Right cardiac atrium (tissue), 5 donors: ENCODE measurements around the gene LIPE. TPM values are rescaled to one million over a fixed set of nuclear protein-coding genes. Genes with fewer than 3 reads are reported as not detected.

Experiments used
- ATAC-seq, 2 donors: fragments of 200-7000 bp; cut with Tn5 transposase; one replicate each; pipeline versions ENCODE4 v1.8.0 to v1.9.1; 2020; ENCODE audit warnings: moderate library complexity in 2 of 2, mild to moderate bottlenecking in 1 of 2
- DNase-seq, 3 donors: peaks; one replicate each; pipeline ENCODE4 v3.0.0-alpha.2; 2020
- H3K27ac ChIP-seq: one replicate; pipeline ENCODE4 v1.5.1; 2013; ENCODE audit warnings: mild to moderate bottlenecking, low read length, control low read depth, moderate library complexity
- H3K27me3 ChIP-seq: one replicate; pipeline ENCODE4 v1.6.1; 2013; ENCODE audit not compliant: control insufficient read depth, insufficient read depth
- H3K4me1 ChIP-seq: one replicate; pipeline ENCODE4 v1.6.1; 2013; ENCODE audit warnings: low read length; ENCODE audit not compliant: control insufficient read depth, insufficient read depth
- H3K4me3 ChIP-seq: one replicate; pipeline ENCODE4 v1.5.1; 2013; ENCODE audit warnings: low read length, control low read depth
- H3K9me3 ChIP-seq: one replicate; pipeline ENCODE4 v1.6.1; 2013; ENCODE audit warnings: low read length; ENCODE audit not compliant: control insufficient read depth
- WGBS: extraction: QIAGEN DNeasy Blood & Tissue Kit; methylation state at CpG from one replicate; pipeline ENCODE4 v1.1.7; 2013; 5-methylcytosine and 5-hydroxymethylcytosine counted together
- intact Hi-C, 4 donors: fragments of 100-400 bp; cut with DNase I; formaldehyde crosslinking; loops; one replicate each; pipeline versions ENCODE4 v1.11.0 to v1.14.0; 2022 to 2023
- polyA plus RNA-seq: library from polyadenylated mRNA; stranded (reverse); fragments of 200-250 nt; gene quantifications from one replicate; pipeline ENCODE4 v1.2.3, GENCODE V29; 2013
- total RNA-seq, 4 donors: library from RNA; stranded (reverse); fragmentation: NEBNext Ultra II Directional; extraction: Animal tissue kit (Norgen Biotek cat#: 25700); gene quantifications; one replicate each; pipeline ENCODE4 v1.2.1, GENCODE V29; 2021
- donor health status: healthy with polysubstance abuse.
- donor health status: DM: no; HTN: yes; CAD: no.
- donor health status: DM: no; HTN: no; CAD: no.
- donor health status: DM: no; HTN: yes; CAD: no; lungs with severe emphysema.
- donor health status: DM: yes; HTN: yes; CAD: no.

LIPE gene
- total and polyA plus RNA-seq, 5 donors, result 9.4 to 81.6 (median 15.3) TPM

DNA sequence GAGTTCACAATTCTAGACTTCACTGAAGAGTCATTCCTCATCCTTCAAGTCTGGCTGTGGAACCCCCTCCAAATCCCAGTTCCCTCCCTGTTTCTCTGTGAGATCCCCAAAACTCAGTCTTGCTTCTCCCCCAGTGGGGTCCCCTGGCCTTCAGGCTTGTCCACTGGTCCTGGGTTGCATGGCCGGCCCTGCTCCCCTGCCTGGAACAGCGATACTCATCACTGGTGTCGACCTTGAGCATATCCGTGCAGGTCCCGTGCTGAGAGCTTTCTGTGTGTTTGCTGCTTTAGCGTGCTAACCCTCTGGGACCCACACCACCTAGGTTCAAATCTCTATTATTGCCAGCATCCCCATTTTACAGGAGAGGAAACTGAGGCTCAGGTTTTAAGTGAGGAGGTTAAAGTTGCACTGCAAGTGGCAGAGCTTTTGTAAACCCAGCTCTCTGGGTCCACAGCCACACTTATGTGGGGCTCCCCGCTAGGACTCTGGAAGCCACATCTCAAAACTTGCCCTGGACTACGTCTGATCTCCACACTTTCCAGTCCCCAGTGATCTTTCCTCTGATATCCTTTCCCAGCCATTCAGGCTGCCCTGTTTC is 15.5 kb downstream of the LIPE start:
- H3K27ac ChIP-seq, result no peak overlapping the region
- intact Hi-C loops, result no loop called here
- no peaks in the 10 kb centered on the region for H3K27me3 ChIP-seq
- H3K4me1 ChIP-seq, result peaks cover 2% of the 10 kb centered on the region
- peak; percentile 5 to 30 (median 10) for DNase-seq
- H3K4me3 ChIP-seq, result no peak overlapping the region
- WGBS, result 91% methylated on average over 8 of the region's 8 CpGs
- no peak for ATAC-seq
- no peaks in the 10 kb centered on the region for H3K9me3 ChIP-seq

DNA sequence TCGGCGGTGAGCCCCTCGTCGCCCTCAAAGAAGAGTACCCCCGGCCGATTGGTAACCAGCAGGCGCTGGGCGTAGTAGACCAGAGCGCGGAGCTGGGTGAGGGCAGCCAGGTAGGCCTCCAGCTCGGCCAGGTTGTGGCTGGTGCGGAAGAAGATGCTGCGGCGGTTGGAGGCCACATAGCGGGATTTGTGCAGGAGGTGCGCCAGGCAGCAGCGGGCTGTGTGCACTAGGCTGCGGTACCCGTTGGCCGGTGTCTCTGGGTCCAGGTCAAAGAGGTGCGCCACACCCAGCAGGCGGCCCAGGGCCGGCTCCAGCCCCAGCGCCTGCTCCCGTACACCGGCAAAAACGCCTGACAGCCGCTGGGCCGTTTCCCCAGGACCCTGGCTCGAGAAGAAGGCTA is 16.8 kb downstream of the LIPE start:
- no peak overlapping the region for H3K27ac ChIP-seq
- ATAC-seq (no peak), DNase-seq (peak; percentile 13 to 60 (median 48))
- peaks cover 2% of the 10 kb centered on the region for H3K4me1 ChIP-seq
- intact Hi-C loops, result no loop called here
- WGBS, result 95% methylated on average over 30 of the region's 30 CpGs
- H3K9me3 ChIP-seq, result no peaks in the 10 kb centered on the region
- no peaks in the 10 kb centered on the region for H3K27me3 ChIP-seq
- no peak overlapping the region for H3K4me3 ChIP-seq

DNA sequence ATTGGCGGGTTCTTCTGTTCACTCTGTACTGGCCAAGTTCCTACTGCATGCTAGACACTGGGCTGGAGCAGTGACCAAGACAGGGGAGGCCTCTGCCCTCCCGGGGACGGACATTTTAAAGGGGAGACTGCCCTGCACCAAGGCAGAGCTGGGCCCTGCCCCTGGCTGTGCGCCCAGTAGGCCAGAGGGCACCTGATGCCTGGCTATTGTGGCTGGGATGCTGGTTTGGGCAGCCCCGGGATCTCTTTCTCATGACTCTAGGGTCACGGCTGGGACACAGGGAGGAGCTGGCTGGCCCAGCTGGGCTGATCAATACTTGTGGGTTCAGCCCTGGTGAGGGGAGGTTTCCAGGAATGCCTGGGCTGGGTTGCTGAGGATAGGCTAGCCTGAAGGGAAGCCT is 17.7 kb downstream of the LIPE start:
- intact Hi-C loops, result no loop called here
- Histone ChIP-seq H3K27ac (no peak overlapping the region), H3K4me1 (peaks cover 2% of the 10 kb centered on the region), H3K4me3 (no peak overlapping the region), H3K9me3 (no peaks in the 10 kb centered on the region), H3K27me3 (no peaks in the 10 kb centered on the region)
- peak in 2 of 3 donors; percentile 65 to 79 for DNase-seq
- ATAC-seq, result peak; percentile 39 to 65
- WGBS, result 62% methylated on average over 6 of the region's 6 CpGs

DNA sequence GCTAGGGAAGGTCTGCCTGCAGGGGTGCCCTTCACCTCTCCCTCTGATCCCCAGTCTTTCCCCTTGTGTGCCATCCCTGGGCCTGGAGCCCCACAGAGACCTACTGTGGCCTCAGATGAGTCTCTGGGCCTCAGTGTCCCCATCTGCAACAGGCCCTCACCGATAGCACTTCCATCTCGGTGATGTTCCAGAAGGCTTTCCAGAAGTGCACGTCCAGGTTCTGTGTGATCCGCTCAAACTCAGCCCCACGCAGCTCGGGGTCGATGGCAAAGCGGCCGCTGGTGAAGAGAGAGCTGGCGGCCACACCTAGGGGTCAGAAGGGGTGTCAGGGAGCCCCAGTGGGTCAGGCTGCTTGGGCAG is 19.4 kb downstream of the LIPE start:
- DNase-seq, result no peak
- Histone ChIP-seq H3K4me1 (peaks cover under 1% of the 10 kb centered on the region), H3K4me3 (no peak overlapping the region), H3K27ac (no peak overlapping the region), H3K9me3 (no peaks in the 10 kb centered on the region), H3K27me3 (no peaks in the 10 kb centered on the region)
- ATAC-seq, result no peak
- intact Hi-C loops, result no loop called here
- WGBS, result 96% methylated on average over 10 of the region's 10 CpGs

DNA sequence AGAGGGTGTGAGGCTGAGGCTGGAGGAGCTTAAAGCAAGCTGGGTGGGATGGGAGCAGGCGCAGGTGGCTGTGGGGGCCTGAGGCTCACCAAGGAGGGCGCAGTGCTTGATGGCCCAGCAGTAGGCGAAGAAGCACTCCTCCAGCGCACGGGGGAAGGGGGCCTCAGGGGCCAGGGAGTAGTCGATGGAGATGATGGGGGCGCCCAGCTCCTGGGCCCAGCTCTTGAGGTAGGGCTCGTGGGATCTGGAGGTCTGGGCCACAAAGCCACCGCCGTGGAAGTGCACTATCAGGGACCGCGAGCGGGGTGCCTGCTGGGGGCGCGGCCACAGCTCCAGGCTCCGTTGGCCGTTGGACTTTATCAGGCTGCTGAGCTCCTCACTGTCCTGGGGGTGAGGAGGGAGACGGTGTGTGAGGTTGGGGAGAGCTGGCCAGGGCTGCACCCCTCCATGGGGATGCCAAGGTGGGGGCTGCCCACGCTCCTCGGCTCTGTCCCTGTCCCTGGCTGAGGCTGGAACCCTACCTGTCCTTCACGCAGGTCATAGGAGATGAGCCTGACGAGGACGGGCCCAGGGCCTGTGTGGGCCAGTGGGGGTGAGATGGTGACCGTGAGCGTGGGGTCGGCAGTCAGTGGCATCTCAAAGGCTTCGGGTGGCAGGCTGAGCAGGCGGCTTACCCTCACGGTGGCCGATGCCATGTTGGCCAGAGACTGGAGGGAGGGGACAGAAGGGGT is 19.9 kb downstream of the LIPE start:
- no peak for ATAC-seq
- intact Hi-C loops, result no loop called here
- peak in 2 of 3 donors; percentile 37 to 56 for DNase-seq
- Histone ChIP-seq H3K27me3 (no peaks in the 10 kb centered on the region), H3K27ac (no peak overlapping the region), H3K4me3 (no peak overlapping the region), H3K4me1 (no peaks in the 10 kb centered on the region), H3K9me3 (no peaks in the 10 kb centered on the region)
- 90% methylated on average over 30 of the region's 30 CpGs for WGBS

DNA sequence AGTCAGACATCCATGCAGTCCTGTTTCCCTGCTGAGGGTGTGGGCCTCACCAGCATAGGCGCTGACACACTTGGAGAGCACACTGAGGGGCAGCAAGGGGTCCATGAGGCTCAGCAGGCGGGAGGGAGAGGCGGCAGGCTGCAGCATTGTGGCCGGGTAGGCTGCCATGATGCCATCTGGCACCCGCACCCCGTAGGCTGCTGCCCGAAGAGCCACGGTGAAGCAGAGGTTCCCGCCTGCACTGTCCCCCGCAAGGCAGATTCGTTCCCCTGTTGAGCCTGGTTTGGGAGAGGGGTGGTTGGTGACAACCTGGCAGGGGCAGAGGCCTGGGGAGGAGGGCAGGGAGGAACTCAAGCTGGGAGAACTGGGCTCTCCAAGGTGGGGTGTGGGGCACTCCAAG is 21.1 kb downstream of the LIPE start:
- ATAC-seq, result no peak
- no peak overlapping the region for H3K4me3 ChIP-seq
- H3K4me1 ChIP-seq, result no peaks in the 10 kb centered on the region
- no peaks in the 10 kb centered on the region for H3K9me3 ChIP-seq
- no peak overlapping the region for H3K27ac ChIP-seq
- intact Hi-C loops, result no loop called here
- peak in 1 of 3 donors; percentile 42 for DNase-seq
- WGBS, result 93% methylated on average over 11 of the region's 11 CpGs
- no peaks in the 10 kb centered on the region for H3K27me3 ChIP-seq

DNA sequence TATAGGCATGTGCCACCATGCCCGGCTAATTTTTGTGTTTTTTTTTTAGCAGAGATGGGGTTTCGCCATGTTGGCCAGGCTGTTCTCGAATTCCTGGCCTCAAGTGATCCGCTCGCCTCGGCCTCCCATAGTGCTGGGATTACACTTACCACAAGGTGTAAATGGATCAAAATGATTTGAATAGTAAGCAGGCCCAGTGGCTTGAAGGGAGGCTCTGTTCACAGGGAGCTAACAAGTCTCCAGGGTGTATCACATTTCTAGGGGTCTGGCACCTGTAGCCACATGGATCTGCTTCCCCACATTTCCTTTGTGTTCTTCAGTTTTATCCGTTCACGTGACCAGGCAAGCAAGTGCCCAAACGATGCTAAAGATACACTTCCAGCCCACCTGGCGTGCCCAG is 23.6 kb downstream of the LIPE start:
- DNase-seq (peak in 2 of 3 donors; percentile 28 to 32), ATAC-seq (no peak)
- intact Hi-C loops, result no loop called here
- no peak overlapping the region for H3K4me3 ChIP-seq
- no peak overlapping the region for H3K27ac ChIP-seq
- H3K9me3 ChIP-seq, result no peaks in the 10 kb centered on the region
- 95% methylated on average over 10 of the region's 10 CpGs for WGBS
- no peaks in the 10 kb centered on the region for H3K27me3 ChIP-seq
- no peaks in the 10 kb centered on the region for H3K4me1 ChIP-seq

DNA sequence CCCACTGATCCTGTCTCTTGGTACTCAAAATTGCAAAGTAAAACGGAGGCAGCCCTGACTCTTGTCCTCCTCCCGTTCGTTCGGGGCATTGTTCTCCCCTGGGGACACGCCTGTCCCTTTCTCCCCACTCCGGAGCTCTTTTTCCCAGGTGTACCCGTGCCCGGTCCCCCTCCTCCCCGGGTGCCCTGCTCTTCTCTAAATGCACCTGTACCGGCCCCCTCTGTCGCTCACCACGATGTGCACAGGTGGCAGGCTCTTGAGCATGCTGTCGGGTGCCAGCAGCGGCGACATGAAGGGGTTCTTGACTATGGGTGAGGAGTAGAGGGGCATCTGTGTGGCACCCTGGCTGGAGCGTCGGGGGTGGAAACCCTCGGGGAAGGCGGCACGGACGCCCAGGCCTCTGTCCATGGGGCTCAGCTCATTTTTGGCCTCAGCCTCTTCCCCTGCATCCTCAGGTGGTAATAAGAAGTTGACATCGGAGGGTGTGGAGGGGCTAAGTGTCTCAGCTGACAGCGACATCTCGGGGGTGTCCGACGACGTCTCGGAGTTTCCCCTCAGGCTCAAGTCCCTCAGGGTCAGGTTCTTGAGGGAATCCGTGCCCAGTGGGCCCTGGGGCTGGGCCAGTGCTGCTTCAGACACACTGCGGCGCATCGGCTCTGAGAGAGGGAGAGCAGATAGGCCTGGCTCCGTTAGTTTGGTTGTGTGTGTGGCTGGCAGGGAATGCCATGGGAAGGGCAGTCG is 24.6 kb downstream of the LIPE start:
- DNase-seq, result peak in 1 of 3 donors; percentile 62
- intact Hi-C loops, result no loop called here
- H3K27ac ChIP-seq, result no peak overlapping the region

DNA sequence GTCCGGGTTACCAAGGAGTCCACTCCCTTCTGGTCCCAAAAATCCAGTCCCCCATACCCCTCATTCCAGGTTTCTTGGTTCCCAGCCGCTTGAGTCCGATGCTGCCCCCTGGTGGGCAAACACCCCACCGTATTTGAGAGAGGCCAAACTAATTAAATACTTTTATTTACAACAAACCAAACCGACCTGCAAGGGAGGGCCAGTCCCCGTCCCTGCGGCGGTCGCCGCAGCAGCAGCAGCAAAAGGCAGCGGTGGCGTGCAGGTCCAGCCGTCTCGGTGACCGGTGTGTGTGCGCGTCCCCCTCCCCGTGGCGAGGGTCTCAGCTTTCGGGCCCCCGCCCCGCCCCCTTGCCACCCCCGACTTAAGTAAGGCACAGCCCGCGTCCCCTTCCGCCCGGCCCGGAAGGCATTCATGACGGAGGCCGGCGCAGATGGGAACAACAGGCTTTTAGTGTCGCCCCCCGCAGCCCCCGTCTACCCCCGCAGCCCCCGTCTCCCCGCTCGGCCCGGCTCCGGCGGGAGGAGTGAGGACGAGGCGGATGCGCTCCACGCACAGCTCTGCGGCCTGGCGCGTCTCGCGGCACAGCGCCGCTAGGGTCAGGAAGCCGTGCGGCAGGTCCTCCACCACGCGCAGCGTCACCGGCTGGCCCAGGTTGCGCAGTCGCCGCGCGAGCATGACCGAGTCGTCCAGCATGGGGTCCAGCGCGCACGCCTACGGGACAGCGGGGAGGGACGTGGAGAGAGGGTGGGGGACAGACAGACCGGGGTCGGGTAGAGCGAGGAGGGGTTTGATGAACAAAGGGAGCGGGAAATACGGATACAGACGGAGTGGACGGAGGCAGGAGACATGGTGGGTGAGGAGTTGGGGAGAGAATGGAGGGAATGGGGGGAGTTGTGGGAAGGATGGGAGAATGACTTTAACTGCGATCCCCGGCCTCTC is 25.6 kb downstream of the LIPE start:
- intact Hi-C loops, result no loop called here
- DNase-seq, result peak; percentile 78 to 94 (median 91)
- Histone ChIP-seq H3K4me3 (peak overlapping the region; percentile 62), H3K9me3 (no peaks in the 10 kb centered on the region), H3K27me3 (no peaks in the 10 kb centered on the region), H3K27ac (no peak overlapping the region), H3K4me1 (peaks cover 5% of the 10 kb centered on the region)
- ATAC-seq, result peak; percentile 68 to 72
- under 1% methylated on average over 80 of the region's 80 CpGs for whole genome bisulfite sequencing

More for the DNA sequence above, 24.6 kb downstream of the LIPE start:
- Histone ChIP-seq H3K4me3 (no peak overlapping the region), H3K9me3 (no peaks in the 10 kb centered on the region), H3K4me1 (peaks cover 3% of the 10 kb centered on the region), H3K27me3 (no peaks in the 10 kb centered on the region)
- 60% methylated on average over 34 of the region's 34 CpGs for WGBS
- peak in 1 of 2 donors; percentile 1 for ATAC-seq

DNA sequence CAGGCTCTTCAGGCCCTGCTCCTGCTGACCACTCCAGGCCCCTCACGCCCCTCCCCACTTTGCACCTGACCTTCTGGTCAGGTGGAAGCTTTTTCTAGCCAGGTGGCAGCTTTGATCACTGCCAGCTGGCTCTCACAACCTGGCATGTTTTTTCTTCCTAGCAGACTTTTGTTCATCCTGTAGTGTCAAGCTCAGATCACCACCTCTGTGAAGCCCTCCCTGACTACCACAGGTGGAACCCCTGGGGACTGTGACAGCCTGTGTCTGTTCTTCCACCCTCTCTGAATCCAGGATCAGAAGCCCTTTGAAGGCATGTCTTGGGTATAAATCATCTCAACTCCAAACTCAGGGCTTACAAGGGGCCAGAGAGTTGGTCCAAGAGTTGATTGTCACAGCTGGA is 26.8 kb downstream of the LIPE start:
- no peak for ATAC-seq

More for the DNA sequence above, 26.8 kb downstream of the LIPE start:
- H3K9me3 ChIP-seq, result no peaks in the 10 kb centered on the region
- H3K4me1 ChIP-seq, result peaks cover 5% of the 10 kb centered on the region
- H3K27me3 ChIP-seq, result no peaks in the 10 kb centered on the region
- no peak overlapping the region for H3K27ac ChIP-seq
- peak in 1 of 3 donors; percentile 27 for DNase-seq
- no peak overlapping the region for H3K4me3 ChIP-seq
- intact Hi-C loops, result no loop called here
- WGBS, result 95% methylated on average over 1 of the region's 1 CpG
